Measurements from ENCODE around the gene CD82.
A peak's percentile ranks its signal among the peaks of the same experiment; 100 is the strongest.

The CD82 gene, protein sequence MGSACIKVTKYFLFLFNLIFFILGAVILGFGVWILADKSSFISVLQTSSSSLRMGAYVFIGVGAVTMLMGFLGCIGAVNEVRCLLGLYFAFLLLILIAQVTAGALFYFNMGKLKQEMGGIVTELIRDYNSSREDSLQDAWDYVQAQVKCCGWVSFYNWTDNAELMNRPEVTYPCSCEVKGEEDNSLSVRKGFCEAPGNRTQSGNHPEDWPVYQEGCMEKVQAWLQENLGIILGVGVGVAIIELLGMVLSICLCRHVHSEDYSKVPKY

DNA sequence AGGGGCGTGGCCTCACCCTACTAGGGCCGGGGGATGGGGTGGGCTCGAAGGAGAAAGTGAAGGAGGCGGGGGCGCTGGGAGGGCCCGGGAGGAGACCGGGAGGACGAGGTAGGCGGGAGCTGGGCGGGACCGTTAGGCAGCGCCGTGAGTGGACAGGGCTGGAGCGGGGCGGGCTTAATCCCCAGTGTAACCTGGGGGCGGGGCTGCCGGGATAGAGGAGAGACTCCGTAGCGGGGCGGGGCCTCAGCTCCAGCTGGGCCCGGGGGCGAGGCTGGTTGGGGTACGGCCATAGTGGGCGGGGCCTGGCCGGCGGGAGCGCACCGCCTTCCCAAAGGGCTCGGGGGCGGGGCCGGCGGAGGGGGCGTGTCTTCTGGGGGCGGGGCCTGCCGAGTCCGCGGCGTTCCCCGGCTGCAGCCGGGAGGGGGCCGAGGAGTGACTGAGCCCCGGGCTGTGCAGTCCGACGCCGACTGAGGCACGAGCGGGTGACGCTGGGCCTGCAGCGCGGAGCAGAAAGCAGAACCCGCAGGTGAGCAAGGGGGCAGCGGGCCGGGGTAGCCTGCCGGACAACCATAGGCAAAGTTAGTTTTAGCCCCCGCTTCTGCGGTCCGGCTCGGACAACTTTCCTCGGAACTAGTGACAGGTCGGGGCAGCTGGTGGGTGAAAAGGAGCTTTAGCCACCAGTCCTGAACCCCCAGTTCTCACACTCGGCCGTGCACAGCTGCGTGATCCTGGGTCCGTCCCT, at the start of gene CD82:
TSS of gene CD82 (plus strand) at position 453 of the 742 bp plus-strand sequence. CDS start 29,000 bp downstream, outside the sequence.
- DNase-seq: peak; percentile 64 to 100 (median 99)

DNA sequence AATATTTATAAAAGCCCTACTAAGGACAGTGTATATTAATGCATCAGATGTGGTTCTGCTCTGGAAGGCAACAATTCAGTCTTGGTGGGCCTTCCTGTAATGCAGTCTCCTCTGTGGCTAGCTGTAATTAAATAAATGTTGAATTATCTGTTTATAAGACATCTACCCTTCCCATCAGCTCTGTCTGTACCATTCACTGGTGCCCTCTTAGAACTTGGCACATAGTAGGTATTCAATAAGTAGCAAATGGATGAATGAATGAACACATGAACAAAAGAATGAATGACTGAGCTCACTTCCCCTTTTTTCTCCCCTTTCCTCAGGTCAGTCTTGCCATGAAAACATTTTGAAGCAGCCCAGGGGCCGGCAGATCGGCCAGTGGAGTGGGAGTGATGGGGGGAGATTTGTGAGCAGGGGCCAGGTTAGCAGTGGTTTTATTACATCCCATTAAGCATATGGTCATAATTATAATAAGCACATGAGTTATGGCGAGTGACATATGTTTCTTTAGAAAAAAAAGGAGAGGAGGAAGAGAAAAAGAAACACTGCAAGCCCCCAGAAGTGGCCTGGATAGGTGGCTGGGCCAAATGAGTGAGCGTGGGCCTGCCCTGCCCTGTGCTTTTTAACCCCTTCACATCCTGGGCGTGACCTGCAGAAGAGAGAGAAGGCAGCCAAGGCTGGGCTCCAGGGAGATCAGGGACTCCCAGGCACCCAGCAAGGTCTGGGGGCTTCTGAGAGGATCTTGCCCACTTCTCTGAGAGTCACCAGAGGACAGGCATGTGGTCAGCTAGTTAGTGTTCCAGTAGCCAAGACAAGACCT, 48.6 kb upstream of the CD82 start:
- DNase-seq: no peak

DNA sequence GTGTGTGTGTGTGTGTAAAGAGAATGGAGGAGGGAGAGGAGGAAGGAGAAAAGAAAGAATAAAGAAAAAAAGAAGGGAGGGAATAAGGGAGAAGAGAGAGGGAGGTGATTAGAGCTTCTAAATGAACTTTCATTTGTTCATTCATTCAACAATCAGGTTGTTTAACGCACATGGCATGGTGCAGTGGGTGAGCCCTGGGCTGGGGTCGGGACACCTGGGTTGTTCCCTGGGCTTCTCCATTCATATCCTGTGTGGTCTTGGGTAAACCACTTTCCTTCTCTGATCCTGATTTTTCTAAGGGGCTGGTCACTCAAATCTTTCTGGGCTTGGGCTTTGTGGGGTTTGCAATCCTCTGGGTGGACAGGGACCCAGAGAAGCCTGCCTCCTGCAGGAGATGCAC, 47.9 kb upstream of the CD82 start:
- DNase-seq: no peak

DNA sequence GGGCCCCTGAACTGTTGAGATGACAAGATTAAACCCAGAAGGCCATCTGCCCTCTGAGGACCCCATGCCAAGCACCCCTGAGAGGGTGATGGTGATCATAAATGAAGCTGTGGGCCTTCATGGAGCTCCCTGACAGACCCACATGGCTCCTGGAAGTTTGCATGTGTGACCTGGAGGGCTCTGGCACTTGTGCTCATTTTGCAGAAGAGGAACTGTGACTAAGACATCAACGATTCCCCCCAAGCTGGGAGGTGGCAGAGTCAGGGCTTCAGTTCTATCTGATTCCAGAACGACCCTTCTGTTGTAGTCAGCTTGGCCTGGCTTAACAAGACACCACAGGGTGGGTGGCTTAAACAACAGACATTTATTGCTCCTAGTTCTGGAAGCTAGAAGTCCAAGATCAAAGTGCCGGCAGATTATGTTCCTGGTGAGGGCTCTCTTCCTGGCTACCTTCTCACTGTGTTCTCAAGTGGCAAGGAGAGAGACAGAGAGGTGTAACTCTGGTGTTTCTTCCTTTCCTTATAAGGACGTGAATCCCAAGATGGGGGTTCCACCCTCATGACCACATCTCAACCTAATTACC, 46.4 kb upstream of the CD82 start:
- no peak for DNase-seq

DNA sequence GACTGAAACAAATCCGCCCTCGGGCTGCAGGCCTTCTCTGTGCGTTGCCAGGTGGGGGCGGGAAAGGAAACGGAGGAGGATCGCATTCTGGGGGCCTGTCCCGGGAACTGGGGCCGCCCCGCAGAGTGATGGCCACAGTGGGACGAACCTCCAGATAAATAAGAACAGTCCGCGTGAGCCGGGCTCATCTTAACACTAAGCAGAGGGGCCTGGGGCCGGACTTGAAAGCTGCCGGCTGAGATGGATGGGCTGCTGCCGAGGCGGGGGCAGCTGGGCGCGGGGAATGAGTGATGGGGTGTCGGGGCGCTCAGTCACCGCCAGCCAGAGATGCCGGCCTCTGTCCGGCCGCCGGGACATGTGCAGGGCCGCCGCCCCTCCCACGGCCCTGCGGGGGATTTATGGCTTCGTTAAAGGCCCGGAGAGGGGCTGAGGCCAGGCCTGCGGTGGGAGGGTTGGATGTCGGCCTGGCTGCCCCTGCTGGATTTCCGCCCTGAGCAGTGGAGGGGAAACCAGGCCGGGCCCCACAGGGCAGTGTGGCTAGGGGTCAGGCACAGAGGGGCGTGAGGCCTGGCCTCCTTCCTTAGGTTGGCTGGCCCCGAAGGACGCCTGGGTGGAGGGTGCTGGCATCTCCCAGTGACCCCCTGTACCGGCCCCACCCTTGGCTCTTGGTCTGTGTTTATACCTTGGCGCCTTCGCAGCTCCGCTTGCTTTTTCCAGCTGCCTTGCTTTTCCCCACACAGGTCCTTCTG, 45.3 kb upstream of the CD82 start:
- peak in 1 of 51 donors; percentile 0 for DNase-seq

DNA sequence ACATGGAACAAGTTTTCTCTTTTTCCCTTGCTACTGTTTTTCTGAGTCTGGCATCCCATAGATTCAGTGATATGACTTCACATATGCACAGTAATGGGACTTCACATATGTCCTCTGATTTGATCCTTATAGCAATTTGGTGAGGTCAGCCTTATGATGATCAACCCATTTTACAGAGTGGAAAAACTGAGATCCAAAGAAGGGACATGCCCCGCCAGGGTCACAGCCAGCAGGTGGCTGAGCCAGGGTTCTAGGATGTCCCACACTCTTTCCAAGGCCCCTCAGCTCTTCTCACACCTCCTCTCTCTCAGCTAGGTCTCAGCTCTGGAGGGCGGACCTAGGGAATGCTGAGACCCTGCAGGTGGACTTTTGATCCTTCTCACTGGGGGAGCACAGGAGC, 44.3 kb upstream of the CD82 start:
- no peak for DNase-seq

DNA sequence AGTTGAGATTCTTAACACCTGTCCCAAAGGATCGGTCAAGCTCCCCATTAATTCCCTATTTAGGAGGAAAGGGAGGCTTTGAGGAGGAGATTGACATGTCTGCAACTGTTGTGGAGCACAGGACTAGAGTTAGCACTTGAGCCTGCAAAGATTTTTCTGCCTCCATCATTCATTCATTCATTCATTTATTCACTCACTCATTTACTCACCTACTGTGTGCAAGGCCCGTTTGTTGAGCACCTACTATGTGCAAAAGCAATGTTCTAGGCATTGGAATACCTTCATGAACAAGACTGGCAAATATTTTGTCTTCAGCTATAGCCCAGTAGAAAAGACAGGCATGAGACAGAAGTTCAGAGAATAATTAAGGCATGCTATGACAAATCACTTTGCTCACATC, 43.2 kb upstream of the CD82 start:
- DNase-seq: no peak

DNA sequence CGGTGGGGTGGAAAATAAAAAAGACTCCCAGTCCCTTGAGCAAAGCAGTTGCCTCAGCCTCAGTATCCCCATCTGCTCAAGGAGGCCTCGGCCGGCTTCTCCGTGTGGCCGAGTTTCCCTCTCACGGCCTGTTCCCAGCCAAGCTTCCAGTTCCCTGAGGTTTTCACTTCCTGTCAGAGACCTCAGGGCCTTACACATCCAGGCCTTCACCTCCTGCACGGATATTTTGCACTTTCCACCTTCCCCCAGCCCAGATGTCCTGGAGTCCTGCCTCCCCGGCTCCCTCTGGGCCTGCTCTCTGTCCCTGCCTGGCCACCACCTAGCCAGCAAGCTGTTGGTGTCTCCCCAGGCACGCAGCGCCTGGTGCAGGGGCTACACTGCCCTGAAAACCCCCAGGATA, 41.1 kb upstream of the CD82 start:
- no peak for DNase-seq

DNA sequence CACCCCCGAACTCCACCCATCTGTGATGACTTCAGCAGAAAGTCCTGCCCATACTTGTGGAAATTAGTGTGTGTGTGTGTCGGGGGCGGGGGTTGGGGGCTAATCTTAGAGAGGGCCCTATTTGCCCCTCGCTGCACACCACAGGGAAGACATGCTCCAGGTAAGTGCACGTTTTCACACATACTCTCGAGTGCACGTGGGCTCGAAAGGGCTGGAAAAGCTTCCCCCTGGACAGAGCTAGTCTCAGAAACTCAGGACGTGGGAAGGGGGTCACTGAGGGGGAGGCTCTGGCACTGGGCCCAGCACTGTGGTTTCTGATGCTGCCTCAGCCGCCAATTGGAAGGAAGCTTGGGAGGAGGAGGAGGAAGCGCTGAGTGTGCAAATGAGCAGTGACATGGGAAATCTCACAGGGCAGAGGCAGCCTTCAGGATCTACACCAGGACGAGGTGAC, 40.7 kb upstream of the CD82 start:
- DNase-seq: no peak

DNA sequence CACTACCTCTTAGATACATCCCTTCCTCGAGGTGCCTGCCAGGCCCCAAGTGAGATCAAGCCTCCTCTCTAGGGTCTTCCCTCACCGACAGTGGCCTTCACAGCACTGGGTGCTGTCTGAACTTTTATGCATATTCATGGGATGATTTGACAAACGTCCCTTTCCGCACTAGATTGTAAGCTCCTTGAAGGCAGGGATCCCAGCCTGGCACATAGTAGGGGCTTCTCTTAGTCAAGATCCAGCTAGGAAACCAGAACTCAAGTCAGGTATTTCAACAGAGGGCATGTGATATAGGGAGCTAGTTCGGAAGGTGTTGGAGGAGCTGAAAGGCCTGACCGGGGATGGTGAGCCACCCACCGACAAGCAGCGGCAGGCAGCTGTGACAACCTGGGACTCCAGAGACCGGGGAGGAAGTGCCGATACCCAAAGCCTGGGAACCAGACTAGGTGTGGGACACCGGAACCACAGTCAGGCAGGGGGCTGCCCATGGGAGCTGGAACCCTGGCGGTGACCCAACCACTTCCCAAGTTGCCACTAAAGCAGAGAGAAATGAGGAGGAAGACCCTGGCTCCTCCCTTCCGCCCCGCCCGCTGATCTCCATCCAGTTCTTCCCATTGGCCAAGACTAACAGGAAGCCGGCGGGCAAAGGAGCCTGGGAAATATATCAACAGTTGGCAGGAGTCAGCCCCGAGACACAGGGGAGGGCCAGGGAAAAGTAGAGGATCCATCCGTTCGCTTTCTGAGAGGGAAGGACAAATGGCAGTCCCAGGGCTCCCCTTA, 39.8 kb upstream of the CD82 start:
- DNase-seq: no peak

DNA sequence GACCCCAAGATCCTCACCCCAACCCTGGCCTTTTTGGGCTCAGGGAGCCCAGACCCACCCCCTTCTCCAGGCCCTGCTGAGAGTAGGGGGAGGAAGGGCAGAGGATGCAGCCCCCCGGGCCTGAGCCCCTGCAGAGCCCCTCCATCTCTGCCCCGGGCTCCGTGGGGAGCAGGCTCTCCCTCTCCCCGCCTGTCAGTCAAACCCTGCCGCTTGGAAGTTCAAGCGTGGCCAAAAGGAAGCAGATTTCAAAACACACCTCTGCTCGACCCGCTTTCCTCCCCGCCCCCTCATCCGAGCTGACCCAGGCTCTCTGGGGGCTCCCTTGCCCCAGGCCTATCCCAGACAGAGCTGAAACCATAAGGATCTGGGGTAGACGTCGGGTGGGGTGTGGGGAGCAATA, 39.0 kb upstream of the CD82 start:
- DNase-seq: no peak

DNA sequence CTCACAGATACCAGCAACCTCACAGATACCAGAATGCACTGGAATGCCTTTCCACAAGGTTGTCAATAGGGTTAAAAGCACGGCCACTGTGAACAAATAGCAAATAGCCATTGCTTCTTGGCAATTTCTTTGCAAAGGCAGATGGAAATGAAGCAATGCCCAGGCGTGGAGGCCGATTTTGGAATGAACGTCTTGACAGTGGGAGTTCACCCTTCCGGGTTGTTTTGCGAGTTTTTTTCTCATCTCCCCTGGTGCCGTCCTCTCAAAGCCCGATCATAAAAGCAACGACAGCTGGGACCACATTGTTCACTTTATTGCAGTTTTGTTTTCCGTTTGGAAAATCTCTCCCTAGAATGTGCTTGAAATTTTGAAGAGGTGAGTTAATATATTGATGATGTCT, 38.0 kb upstream of the CD82 start:
- no peak for DNase-seq

DNA sequence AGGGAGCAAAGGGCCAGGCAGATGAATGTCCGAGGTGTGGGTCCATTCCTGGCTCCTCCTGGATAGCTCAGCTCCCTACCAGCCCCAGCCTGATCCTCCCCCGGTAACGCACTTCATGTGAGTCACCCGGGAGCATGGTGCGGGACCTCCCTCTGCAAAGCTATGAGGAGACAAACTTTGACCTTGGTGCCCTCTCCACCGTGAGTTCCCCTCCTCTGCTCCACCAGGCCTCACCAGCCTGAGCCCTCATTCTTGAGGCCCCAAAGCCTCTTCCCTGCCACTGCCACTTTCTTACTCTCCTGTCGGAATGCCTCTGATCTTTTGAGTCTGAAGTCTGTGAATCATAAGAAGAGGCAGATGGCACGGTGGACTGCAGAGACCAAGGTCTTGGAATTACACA, 37.4 kb upstream of the CD82 start:
- DNase-seq: no peak

DNA sequence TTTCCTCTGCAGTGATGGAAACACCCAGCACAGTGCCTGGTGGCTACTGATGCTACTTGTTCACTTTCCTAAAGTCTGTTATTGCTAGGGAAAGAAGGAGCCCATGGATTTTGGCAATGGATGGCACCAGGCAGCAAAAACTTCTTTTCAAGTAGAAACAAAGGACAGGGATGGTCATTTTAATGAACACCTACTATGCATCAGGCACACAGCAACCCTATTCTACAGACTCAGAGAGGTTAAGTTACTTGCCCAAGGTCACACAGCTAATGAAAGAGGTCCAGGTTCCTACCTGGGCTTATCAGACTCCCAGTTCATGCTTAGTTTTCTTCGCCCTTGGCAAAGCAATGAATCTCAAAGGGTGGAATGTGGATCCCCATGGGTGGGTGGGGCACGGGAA, 36.9 kb upstream of the CD82 start:
- DNase-seq: no peak

DNA sequence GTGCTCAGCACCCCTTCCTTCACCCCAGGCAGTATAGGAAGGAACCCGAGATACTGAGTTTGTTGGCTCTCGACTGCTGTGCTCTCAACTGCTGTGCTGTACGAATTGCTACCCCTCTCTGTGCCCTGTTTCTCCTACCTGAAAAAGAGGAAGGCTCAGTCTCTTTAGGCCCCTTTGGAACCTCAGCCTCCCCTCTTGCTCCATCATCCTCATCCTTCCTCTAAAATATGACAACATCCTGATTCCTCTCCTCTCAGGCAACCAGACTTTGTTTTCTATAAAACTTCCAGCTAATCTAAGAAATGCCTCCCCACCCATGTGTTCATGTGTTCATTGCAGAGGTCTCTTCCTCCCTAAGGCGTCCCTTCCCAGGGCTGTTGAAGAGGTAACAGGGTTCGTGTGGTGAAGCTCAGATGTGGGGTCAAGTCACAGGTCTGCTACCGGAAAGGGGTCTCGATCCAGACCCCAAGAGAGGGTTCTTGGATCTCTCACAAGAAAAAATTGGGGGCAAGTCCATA, 35.5 kb upstream of the CD82 start:
- no peak for DNase-seq

DNA sequence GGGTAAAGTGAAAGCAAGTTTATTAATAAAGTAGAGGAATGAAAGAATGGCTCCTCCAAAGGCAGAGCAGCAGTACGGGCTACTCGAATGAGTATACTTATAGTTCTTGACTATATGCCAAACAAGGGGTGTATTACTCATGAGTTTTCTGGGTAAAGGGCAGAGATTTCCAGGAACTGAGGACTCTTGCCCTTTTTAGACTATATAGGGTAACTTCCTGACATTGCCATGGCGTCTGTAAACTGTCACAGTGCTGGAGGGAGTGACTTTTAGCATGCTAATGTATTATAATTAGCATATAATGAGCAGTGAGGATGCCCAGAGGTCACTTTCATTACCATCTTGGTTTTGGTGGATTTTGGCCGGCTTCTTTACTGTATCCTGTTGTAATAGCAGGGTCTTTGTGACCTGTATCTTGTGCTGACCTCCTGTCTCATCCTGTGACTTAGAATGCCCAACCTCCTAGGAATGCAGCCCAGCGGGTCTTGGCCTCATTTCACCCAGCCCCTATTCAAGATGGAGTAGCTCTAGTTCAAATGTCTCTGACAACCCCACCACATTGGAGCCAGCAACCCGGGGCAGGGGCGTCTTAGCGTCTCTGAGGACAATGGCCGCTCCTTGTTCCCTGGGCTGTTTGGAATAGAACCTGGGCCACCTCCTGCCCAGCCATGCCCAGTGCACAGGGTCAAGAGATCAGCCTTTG, 34.9 kb upstream of the CD82 start:
- DNase-seq: no peak

DNA sequence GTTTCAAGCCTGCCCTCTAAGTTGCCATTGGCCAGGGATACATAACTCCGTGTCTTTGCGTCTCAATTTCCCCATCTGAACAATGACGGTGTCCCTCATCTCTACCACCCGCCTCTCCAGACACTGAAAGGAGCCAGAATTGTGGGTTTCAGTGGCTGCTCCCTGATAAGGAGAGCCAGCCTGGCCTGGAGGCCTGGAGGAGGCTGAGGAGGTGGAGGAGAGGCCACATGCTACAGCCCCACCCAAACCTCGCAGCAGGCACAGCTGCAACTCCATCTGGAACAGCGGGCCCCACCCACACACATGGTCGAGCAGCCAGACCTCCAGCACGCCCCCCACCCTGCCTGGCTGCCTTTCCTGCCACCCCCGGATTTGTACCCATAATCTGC, 34.4 kb upstream of the CD82 start:
- DNase-seq: no peak

DNA sequence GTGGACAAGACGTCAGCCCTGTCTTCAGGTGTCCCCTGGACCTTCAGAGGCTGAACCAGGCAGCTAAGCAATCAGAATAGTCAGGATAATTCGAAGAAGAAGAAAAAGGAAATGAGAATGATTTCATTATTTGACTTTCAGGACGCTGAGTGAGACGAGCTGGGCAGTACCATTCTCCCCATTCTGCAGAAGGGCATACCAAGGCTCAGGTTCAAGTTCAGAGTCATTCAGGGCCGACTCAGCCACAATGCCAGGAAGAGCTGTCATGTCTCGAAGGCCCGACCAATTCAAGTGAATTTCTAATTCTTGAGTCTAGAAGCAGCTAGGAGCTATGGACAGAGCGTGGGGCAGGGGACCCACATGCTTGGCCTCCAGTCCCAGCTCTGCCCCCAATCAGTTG, 33.8 kb upstream of the CD82 start:
- DNase-seq: no peak

DNA sequence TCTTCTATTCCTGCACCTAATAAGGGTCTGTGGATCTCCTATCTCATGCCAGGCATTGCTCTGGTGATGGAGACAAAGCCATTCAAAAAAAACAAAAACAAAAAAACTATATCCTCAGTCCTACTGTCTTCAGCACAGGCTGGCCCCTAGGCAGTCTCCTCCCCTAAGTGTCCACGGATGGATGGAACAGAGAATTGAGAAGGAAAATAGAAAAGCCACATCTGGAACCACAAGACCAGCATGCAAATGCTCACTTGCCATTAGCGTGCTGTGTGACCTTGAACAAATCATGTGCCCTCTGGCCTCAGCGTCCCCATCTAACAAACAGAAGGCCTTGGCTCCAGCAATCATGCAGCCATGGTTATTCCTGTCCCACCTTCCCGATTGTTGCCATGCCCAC, 32.7 kb upstream of the CD82 start:
- no peak for DNase-seq

Data from hypothalamus (tissue), 51 donors.